Dermis blood vessel endothelial cell (primary cell): Measurements from ENCODE around the gene AQP3. TPM values are rescaled to one million over a fixed set of nuclear protein-coding genes. Genes with fewer than 3 reads are reported as not detected.
"Not testable (repeated sequence)": the region's sequence is repeated elsewhere in the genome, so short reads cannot be mapped to it uniquely, and the experiment has no call there.

Experiments used
- DNase-seq: peaks from one replicate; pipeline ENCODE4 v3.0.0; 2010
- total RNA-seq: library from RNA; depleted of rRNA; stranded (reverse); fragments of >200 nt; gene quantifications from 2 replicates; pipeline ENCODE4 v1.2.3, GENCODE V29; 2014

The AQP3 gene
- total RNA-seq, 1 donor from 2014 or later, result under 0.01 TPM

- no peak for DNase-seq
Measured at GRCh38 chr9:33408087-33408486, 39.3 kb downstream of the AQP3 start.

- no peak for DNase-seq
Measured at GRCh38 chr9:33407061-33407460, 40.3 kb downstream of the AQP3 start.

- no peak for DNase-seq
Measured at GRCh38 chr9:33404788-33405362, 42.5 kb downstream of the AQP3 start.

- no peak for DNase-seq
Measured at GRCh38 chr9:33403941-33404787, 43.2 kb downstream of the AQP3 start.

- not testable (repeated sequence) for DNase-seq
Measured at GRCh38 chr9:33402371-33402770, 45.0 kb downstream of the AQP3 start, which contains the start of gene AQP7. Gene AQP7 (minus strand): TSS chr9:33402568. CDS start chr9:33401262, 1,306 bp downstream.

- DNase-seq, result not testable (repeated sequence)
Measured at GRCh38 chr9:33401809-33402208, 45.6 kb downstream of the AQP3 start.

GRCh38 chr9:33399047-33399446 is 48.3 kb downstream of the AQP3 start:
- not testable (repeated sequence) for DNase-seq

- not testable (repeated sequence) for DNase-seq
Measured at GRCh38 chr9:33397801-33398200, 49.6 kb downstream of the AQP3 start.

- not testable (repeated sequence) for DNase-seq
Measured at GRCh38 chr9:33395159-33395879, 52.1 kb downstream of the AQP3 start.

GRCh38 chr9:33393986-33394385 is 53.4 kb downstream of the AQP3 start:
- not testable (repeated sequence) for DNase-seq

- no peak for DNase-seq
Measured at GRCh38 chr9:33393581-33393980, 53.8 kb downstream of the AQP3 start.

GRCh38 chr9:33392591-33393021 is 54.8 kb downstream of the AQP3 start:
- DNase-seq, result not testable (repeated sequence)

Other genes starting within 250 kb of the AQP3 start
- not detected in 2 replicates for gene SPINK4, start 207.4 kb downstream of the AQP3 start, total RNA-seq
- 39.7 and 48.3 TPM in 2 replicates for gene BAG1, start 182.9 kb downstream of the AQP3 start, total RNA-seq
- gene CHMP5, start 182.5 kb downstream of the AQP3 start, total RNA-seq, result 106 and 116 TPM in 2 replicates
- 14.5 and 17.7 TPM in 2 replicates for gene NFX1, start 157.1 kb downstream of the AQP3 start, total RNA-seq
- gene AQP7, start 45.0 kb downstream of the AQP3 start, total RNA-seq, result not detected in 2 replicates
- 15.5 and 30.2 TPM in 2 replicates for gene NOL6, start 26.3 kb upstream of the AQP3 start, total RNA-seq
- under 0.01 and 1.4 TPM in 2 replicates for gene ANKRD18B, start 76.7 kb upstream of the AQP3 start, total RNA-seq